SU-DHL-6 (cell line): ENCODE data around the gene GPAT2.
"Not testable (repeated sequence)": the region's sequence is repeated elsewhere in the genome, so short reads cannot be mapped to it uniquely, and the experiment has no call there.

Experiments used
- EZH2phosphoT487 ChIP-seq: fragments of 200-600 bp; sonication (generic), shearing (Covaris generic); conservative IDR thresholded peaks from 2 replicates; pipeline ENCODE4 v1.6.1; 2018; ENCODE audit warnings: mild to moderate bottlenecking, antibody characterized with exemption, low read length, moderate library complexity, mixed read lengths
- TF ChIP-seq, protein P1 (sequence below): fragments of 200-600 bp; sonication (generic); IDR thresholded peaks from one replicate; pipeline ENCODE4 v1.5.1; 2017; ENCODE audit warnings: antibody characterized with exemption, mild to moderate bottlenecking, low read length, moderate library complexity; ENCODE audit not compliant: insufficient read depth, poor library complexity, severe bottlenecking

DNA sequence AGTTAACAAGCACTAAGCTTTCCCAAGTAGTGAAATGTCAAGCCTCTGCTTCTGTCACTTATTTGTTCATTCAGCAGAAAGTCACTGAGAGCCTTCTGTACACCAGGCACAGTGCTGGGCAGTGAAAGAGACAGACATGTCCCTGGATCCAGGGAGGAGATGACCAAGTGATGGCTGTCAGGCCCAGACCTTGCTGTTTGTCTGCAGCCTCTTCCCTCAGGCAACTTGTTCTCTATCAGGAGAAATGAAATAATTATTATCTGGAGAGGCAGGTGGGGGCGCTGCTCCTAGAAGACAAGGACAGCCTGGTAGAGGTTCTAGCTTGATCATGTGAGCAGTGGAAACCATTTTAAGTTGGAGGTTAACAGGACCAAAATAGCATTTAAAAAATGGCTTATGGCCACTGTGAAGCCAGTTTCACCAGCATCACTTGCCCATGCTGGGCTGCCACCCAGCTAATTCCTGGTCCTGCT is 21.9 kb downstream of the GPAT2 start:
- TF ChIP-seq, protein P1, sequence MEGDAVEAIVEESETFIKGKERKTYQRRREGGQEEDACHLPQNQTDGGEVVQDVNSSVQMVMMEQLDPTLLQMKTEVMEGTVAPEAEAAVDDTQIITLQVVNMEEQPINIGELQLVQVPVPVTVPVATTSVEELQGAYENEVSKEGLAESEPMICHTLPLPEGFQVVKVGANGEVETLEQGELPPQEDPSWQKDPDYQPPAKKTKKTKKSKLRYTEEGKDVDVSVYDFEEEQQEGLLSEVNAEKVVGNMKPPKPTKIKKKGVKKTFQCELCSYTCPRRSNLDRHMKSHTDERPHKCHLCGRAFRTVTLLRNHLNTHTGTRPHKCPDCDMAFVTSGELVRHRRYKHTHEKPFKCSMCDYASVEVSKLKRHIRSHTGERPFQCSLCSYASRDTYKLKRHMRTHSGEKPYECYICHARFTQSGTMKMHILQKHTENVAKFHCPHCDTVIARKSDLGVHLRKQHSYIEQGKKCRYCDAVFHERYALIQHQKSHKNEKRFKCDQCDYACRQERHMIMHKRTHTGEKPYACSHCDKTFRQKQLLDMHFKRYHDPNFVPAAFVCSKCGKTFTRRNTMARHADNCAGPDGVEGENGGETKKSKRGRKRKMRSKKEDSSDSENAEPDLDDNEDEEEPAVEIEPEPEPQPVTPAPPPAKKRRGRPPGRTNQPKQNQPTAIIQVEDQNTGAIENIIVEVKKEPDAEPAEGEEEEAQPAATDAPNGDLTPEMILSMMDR, result not testable (repeated sequence)
- not testable (repeated sequence) for TF ChIP-seq EZH2phosphoT487
